ENCODE data around the gene ALKBH2.

- TF ChIP-seq POLR2AphosphoS5 (IDR thresholded peaks at IDR 0.05; ENCODE audit: low read depth, low read length) (no peak), POLR2A (IDR thresholded peaks at IDR 0.05; ENCODE audit: low read depth, low read length) (no peak), TAF1 (IDR thresholded peaks at IDR 0.05; ENCODE audit: borderline replicate concordance, low read depth, low read length) (no peak)
These were observed 4.5 kb downstream of the ALKBH2 start for GRCh38 chr12:109088818-109089217.
